HG03103 (cell line): ENCODE data around the gene AP5B1.

Experiments
- ATAC-seq: cut with Tn5 transposase; IDR thresholded peaks from one replicate; pipeline ENCODE4 v1.9.1; 2021; ENCODE audit warnings: low read depth; ENCODE audit not compliant: unreplicated experiment

AP5B1 gene

DNA sequence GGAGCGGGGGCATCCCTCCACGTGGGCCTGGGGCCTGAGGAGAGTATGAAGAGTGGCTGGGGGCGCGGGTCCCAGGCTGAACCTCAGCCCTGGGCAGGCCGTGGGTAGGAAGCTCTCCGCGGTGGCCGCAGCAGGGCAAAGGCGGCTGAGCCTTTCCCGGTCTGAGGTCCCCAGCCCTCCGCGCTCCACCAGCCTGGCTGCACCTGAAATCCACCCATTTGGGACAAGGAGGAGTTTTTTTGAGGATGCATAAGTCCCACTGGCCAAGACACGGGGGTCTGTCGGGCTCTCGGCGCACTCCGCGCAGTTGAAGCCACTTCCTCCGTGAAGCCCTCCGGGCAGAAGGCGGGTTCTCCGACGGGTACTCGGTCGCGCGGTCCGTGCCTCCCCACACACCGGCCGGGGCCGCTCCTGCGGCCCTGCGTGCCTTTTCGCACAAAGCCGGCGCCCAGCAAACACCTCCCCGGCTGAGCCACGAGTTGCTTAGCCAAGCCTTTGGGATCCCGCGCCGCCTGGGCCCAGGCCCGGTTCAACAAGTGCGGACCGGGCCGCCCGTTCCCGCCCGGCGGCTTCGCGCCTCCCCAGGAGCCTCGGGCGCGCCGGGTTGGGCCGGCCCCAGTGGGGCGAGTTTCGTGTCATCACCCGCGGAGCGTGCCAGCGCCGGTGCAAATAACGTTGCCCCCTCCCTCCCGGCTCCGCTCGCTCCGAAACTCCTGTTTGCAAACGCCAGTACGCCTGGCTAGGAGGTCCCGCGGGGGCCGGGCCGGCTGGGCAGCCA, 5.4 kb upstream of the AP5B1 start:
- no peak for ATAC-seq

DNA sequence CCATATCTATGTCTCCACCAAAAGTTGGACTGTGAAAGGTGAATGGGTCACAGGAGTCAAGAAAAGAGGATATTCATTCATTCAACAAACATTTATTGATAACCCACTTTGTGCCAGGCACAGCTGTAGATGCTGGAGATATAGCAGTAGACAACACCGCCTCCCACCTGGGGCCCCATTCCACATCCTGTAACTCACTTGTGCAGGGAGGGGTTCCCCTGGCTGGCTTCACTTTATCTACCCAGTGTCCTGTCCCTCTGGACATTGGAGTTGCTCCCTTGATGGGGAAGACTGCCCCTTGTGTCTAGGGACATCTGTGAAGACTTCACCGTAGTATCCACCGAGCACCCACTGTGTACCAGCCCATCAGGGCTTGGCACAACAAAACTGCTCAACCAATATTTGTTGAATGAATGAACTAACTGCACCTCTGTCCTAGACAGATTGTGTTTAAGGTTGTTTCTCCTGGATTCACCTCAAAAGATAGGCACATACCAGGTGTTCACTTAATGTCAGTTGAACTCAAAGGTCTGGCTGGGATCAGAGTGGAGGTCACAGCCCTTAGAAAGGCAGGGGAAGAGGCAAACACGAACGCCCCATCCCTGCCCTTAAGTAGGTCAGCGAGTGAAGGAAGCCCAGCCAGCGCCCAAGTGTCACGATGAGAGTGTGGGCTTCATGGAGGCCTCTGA, 4.7 kb upstream of the AP5B1 start:
- no peak for ATAC-seq

DNA sequence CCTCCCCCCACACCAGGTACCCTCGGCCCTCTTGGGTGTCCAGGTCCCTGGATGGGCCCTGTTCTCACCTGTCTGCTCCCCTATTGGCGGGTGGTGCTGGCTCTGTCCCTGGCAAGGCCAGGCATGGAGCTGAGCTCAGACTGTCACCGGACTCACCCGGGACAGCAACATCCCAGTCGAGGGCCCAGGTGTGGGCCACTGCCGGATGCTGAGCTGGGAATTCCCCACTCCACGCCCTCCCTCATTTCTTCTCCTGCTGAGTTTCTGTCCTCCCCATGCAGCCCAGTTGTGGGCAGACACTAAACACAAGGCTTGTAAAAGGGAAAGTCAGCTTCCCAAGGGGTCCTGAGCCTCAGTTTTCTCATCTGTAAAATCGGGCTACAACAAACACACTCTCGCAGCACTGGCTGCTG, 2.0 kb upstream of the AP5B1 start:
- ATAC-seq: no peak

DNA sequence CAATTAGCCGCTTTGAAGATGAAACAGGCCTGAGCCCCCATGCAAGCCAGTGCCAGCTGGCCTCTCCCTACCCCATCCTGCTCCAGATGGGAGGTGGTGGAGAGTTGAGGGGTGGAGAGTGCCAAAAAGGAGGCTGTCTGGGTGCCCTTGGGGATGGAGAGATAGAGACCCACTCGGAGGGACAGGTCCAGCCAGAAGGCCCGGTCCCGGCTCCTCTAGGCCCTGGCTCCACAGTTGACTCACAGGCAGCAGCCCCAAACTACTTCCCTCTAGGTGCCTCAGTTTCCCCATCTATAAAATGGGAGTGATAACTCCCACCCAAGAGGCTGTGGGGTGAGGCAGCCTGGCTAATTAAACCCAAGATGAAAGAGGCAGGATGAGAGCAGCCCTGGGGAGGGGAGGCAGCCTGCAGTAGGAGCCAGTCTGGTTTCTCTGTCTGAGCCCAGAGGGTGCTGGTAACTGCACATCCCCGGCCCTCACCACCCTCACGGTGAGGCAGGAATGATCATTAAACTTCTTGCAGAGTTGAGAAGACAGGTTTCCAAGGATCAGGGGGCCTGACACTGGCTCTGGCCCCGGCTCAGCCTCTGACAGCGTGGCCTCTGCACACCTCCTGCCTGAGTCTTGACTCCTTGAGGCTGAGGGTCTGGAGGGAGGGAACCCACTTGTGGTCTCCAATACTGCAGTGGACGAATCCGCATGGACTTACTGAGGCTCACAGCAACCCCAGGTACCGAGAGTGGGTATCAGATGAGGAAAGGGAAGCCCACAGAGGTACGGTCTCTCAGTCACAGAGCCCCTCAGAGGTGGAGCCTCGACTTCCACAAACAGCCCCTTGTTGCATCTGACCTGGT, 1.4 kb upstream of the AP5B1 start:
- ATAC-seq: no peak

DNA sequence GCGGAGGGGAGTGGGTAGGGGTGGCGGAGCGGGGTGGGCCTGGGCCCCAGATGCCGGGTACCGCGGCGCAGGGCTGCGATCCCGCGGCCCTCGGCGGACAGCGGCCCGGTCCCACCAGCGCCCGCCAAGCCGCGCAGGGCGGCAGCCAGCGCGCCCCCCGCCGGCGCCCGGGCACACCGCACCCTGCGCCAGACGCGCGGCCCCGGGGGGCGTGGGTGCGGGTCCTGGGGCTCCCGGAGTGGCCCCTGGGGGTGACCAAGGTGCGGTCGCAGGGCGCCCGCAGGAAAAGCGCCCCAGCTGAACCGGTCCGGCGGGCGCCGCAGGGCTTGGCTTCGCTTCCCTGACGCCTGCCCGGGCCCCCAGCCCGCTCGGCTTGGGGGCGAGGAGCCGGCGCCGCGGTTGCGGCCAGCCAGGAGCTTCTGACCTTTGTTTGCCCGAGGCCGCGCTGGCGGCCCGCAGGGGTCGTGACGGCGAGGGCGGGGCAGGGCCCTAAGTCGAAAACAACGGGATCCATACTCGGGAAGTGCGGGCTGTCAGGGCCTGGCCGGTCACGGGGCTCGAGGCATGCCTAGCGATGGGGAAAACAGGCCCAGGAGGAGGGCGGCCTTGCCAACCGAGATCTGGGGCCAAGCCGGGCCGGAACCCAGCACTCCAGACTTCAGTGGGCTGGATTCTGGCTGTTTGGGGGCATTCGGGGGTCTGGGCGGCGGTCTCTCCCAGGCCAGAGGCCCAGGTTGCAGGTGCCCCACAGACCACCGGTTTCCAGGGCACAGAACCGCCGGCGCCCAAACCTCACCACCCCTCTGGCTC, 581 bp upstream of the AP5B1 start:
- no peak for ATAC-seq

DNA sequence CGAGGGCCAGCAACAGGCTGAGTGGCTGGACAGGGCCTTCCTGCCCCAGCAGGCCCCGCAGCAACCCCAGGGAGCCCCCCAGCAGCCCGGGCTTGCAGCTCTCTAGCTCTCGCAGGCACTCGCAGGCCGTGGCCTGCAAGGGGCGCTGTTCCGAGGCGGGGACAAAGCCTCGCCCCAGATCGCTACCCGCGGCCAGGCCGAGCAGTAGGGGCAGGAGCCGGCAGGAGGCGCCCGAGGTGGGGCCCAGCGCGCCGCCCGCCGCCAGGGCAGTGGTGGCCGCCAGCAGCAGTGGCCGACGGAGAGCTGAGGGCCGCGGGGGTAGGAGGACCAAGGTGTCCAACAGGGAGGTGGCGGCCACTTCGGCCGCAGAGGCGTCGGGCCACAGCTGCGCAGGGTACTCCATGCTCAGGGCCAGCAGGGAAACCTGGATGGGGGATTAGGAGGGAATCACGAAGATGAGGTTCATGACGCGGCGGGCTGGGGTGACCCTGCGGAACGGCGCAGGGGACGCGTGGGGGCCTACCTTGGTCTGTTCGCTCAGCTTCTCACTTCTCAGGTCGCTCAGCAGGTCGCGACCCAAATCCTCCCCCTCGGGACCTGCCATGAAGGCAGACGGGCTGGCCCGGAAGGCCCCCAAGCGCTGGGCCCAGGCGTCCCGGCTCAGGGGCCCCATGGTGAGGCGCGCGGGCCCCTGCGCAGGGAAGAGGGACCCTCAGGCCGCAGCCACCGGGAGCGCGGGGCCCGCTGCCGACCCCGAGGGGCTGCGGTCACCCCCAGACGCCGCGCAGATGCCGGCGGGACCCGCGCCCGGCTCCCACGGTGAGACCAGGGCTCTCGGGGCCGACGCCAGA, 632 bp downstream of the AP5B1 start:
- ATAC-seq: no peak

DNA sequence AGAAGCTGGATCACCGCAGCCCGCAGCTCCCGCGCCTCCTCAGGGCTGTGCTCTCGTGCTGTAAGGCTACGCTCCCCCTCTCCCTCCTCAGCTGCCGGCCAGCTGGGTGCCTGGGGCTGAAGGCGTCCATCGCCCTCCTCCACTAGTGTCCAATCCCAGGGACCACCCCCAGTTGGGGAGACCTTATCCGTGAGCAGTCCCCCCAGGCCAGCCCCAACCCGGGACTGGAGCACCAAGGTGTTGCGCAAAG, 1.2 kb downstream of the AP5B1 start:
- ATAC-seq: no peak

DNA sequence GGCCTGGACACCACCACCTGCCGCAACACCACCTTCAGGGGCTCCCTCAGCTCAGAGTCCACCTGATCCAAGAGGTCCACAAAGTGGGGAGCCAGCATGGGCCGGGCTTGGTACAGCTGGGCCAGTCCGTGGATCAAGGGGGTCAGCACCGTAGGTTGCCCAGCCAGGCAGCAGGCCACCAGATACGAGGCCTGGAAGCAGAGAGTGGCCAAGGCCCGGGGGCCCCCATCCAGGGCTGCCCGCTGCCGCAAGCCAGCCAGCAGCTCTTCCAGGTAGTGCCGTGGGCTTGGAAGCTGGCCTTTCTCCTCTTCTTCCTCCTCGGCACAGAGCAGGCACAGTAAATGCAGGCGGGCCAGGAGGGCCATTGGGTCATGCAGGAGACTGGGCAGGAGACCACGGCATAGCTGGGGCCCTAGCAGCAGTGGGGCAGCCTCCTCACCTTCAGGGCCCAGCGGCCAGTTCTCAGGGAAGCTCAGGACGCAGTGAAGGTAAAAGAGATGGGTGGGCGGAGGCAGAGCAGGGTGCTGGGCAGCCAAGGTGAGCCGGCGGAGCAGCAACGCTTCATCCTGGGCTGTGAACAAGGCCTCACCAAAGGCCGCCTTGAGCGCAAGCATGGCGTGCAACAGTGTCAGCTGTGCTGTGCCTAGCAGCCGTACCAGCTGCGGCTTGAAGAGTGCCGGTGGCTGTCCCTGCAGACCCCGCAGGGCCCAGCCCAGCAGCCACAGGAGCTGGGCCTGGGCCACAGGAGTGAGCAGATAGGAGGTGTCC, 1.7 kb downstream of the AP5B1 start:
- no peak for ATAC-seq

DNA sequence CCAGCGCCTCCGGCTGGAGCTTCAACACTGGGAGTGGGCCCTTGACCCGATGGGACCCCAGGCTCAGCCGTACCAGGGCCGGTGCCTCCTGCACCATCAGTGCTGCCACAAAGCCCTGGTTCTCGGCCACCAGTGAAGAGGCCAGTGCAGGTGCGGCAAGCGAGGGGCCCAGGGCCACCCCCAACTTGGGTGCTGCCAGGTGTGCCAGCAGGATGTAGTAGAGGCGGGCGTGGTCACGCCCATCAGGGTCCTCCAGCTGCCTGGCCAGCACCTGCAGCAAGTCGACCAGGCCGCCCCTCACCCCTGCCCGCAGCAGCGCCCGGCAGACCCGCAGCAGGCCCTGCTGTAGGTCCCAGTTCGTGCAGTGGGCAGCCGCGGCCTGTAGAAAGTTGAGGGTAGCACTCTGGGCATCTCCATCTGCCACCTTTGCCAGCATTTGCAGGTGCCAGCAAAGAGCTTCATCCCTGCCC, 2.3 kb downstream of the AP5B1 start:
- ATAC-seq: no peak

DNA sequence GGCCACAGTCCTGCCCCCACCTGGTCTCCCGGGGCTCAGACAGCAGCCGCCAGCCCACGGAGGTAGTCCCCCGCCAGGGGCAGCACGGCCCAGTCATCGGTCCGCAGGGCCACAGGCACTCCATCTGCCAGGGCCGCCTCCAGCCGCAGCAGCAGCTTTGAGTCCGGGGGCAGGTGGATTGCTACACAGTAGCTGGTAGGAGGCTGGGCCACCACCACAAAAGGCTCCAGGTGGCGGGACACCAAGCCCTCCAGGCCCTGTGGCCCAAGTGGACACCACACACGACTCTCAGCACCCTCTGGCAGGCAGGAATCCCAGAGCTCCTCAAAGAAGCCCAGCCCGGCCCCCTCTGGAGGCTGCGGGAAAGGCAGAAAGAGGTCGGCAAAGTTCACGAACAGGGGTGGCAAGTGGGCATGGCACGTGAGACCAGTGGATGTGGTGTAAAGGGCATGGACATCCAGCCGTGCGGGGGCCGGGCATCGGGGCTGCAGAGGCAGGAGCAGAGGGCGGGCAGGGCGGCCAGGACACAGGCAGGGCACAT, 2.9 kb downstream of the AP5B1 start:
- no peak for ATAC-seq

DNA sequence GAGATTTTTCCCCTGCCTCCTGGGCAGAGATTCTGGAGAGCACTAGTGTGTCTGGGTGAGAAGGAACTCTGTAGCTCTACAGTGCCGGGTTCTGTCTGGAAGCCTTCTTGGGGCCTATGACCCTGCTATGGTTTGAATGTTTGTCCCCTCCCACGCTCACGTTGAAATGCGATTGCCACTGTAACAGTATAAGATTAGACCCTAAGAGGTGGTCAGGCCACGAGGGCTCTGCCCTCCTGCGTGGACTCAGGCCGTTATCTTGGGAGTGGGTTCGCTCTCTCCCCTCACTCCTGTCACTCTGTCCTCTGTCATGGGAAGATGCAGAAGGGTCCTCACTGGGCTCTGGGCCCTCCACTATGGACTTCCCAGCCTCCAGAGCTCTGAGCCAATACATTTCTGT, 3.5 kb downstream of the AP5B1 start:
- no peak for ATAC-seq

DNA sequence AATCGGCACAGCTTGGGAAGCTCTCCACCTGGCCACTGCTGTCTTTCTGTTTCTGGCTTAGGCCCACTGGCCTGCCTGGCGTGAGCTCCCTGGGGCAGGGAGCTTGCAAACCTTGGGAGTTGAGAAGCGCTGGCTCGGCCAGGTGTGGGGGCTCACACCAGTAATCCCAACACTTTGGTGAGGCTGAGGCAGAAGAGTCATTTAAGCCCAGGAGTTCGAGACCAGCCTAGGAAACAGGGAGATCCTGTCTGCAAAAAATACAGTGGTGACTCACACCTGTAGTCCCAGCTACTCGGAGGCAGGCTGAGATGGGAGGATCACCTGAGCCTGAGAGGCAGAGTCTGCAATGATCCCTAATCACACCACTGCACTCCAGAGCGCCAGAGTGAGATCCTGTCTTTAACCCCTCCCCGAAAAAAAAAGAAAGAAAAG, 4.0 kb downstream of the AP5B1 start:
- no peak for ATAC-seq

DNA sequence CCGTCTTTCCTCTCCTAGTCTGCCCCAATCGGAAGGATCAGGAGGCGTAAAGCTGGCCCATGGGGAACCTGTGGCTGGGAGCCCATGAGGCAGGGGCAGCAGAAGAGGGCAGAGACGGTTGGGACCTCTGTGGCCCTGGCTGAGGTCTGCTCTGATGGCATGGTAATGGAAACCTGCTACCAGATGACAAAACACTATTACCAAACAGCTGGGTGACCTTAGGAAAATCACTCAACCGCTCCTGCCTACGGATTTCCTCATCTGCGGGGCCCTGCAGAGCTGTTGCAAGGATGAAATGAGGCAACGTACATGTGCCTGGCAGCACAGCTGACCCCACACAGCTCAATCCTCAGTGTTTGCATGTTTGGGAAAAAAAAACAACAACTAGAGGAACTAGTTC, 4.6 kb downstream of the AP5B1 start:
- ATAC-seq: no peak

DNA sequence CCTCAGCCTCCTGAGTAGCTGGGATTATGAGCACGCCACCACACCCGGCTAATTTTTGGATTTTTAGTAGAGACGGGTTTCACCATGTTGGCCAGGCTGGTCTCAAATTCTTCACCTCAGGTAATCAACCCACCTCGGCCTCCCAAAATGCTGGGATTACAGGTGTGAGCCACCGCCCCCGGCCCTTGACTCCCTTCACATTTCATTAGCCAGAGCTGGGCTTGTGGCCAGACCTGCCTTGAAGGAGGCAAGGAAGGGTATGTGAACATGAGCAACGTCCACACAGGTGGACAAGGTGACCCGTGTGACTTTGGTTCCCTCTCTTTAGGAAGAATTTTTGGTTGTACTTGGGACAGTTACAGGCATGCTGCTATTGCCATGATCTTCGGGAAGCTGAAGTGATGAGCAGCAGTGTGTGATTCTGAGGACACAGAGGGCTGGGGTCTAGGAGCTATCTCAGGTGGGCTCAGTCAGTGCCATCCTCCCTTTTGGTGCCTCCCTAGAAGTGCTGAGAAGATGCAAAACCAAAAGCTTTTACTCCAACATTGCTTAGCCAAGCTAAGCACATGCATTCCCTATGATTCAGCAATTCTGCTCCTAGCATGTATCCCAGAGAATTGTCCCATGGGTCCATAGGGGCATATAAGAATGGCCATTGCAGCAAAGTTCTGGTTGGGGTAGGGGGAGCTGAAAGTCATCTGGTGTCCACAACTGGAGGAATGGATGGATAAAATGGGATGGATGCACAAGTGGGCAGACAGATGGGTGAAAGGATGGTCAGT, 6.1 kb downstream of the AP5B1 start:
- no peak for ATAC-seq

DNA sequence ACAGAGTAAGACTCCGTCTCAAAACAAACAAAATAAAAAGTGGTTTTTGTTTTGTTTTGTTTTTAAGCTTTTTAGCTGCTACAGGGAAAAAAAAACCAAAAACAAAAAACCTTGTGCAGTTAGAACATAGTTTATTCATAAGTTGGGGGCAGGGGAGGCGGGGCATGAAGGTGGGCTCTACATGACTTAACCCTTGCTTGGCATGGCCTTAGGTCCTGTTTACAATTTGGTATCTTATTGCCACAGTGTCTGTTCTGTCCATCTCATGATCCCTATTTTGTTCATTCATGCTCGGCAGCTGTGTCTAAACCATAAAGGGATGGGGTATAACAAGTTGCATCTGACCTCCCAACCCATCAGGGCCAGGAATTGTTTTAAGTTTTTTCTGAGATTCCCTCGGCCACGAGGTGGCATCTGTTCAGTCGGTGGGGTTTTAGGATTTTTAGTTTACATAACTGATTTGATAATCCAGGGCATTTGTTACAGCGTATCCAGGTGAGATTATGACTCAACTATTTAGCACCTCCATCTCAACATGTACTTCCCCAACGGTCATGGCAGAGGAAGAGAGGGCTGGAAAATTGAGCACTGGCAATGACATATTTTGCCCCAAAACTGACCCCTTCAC, 6.9 kb downstream of the AP5B1 start:
- no peak for ATAC-seq

DNA sequence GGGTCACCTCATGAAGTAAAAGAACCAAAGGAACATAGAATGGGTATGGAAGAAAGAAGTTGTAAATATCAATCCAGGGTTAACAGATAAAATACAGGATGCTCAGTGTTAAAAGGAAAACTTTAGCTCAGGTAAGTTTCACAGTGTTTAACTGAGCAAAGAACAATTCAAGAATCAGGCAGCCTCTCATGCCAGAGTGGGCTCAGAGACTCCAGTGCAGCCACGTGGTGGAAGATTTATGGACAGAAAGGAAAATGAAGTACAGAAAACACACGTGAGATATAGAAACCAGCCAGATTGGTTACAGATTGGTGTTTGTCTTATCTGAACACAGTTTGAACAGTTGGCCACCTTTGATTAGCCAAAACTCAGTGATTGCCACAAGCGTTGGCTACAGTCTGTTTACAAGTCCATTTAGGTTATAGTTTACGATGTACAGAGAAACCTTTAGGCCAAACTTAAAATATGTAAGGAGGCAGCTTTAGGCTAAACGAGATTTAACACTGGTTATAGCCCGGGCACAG, 9.1 kb downstream of the AP5B1 start:
- no peak for ATAC-seq

DNA sequence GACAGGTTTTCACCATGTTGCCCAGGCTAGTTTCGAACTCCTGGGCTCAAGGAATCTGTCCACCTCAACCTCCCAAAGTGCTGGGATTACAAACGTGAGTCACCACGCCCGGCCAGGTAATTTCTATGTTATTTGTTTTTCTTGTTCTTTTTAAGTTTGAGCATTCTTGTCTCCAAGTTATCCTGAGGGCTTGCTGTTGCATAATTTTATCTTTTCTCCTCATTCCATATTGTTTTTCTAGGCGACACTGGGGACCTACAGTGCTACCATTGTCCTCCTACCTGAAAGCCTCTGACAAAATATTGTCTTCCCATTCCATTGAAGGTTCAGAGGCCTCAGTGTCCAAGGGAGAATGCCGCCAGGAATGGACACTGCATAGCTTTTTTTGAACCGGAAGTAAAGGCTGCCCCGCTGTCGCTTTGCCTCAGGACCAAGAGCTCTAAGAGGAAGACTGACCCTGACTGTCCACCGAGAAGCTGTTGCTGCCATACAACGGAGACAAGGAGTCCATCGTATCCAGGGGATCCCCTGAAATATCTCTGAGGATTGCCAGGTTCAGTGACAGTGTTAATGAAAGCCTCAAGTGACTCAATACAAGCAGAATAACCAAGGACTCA, 9.7 kb downstream of the AP5B1 start:
- no peak for ATAC-seq
